Coronary artery (tissue), 2 donors: ENCODE data around the gene MSH3.

Experiments used
- DNase-seq: peaks from one replicate; pipeline ENCODE4 v3.0.0-alpha.2; 2017; ENCODE audit warnings: low spot score
- H3K27ac ChIP-seq, 2 donors: fragments of 200-600 bp; sonication (generic); one replicate each; pipeline ENCODE4 v1.5.1; 2016 to 2019
- H3K4me3 ChIP-seq: fragments of 200-600 bp; sonication (generic); 2 replicates; pipeline ENCODE4 v1.5.1; 2016; ENCODE audit warnings: mild to moderate bottlenecking, moderate library complexity
- CTCF ChIP-seq: fragments of 200-600 bp; sonication (generic); IDR thresholded peaks from one replicate; pipeline ENCODE4 v1.5.1; 2019; ENCODE audit warnings: antibody characterized with exemption

The MSH3 gene

DNA sequence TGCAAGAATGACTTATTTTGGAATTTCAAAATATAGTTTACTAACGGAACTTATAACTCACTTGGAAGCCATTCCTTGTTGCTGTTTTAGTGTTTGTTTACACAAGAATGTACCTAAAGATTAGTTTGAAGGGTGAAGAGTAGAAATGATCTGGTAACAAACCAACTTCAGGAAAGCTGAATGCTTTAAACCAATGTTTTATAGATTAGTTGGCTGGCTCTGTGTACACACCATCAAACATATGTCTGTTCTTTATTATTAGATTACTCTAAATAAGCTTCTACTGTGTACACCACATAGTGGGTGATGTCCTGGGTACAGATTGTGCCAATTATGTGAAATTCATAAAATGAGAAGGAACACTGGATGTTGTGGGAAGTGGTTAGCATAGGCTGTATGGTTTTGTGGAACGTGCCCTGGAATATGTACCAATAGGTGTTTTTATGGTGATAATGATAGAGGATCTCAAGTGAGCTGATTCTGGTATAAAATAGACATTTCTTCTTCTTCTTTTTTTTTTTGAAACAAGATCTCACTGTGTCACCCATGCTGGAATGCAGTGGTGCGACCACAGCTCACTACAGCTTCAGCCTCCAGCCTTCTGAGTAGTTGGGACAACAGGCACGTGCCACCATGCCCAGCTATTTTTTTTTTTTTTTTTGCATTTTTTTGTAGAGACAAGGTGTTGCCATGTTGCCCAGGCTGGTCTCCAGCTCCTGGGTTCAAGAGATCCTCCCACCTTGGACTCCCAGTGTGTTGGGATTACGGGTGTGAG lies 109.6 kb downstream of the MSH3 start:
- Histone ChIP-seq H3K4me3 (no peak overlapping the region), H3K27ac (no peak overlapping the region)

DNA sequence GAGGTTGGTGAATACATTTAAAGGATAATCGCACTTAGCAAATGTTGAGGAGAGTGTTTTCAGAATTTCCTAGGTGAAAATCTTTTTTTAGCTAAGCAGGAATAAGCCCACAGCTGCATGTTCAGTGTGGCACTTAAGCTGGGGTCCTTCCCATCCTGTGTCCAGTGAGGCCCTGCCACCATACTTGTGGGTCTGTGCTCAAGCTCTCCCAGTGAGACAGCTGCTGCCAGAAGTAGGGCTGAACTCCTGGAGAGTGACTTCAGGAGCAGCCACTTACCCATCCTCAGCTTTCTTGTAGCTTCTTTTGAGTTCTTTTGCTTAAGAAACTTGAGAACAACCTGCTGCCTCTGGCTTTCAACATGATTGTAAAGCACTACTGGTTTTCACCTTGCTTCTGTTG lies 110.3 kb downstream of the MSH3 start:
- H3K4me3 ChIP-seq: no peak overlapping the region
- no peak for DNase-seq
- TF ChIP-seq CTCF: no peak
- no peak overlapping the region for H3K27ac ChIP-seq

More for the DNA sequence above, 109.6 kb downstream of the MSH3 start:
- DNase-seq: no peak
- no peak for TF ChIP-seq CTCF

GRCh38 chr5:80777347-80778287 lies 123.2 kb downstream of the MSH3 start:
- no peak overlapping the region for H3K27ac ChIP-seq
- no peak overlapping the region for H3K4me3 ChIP-seq
- no peak for TF ChIP-seq CTCF
- DNase-seq: no peak

DNA sequence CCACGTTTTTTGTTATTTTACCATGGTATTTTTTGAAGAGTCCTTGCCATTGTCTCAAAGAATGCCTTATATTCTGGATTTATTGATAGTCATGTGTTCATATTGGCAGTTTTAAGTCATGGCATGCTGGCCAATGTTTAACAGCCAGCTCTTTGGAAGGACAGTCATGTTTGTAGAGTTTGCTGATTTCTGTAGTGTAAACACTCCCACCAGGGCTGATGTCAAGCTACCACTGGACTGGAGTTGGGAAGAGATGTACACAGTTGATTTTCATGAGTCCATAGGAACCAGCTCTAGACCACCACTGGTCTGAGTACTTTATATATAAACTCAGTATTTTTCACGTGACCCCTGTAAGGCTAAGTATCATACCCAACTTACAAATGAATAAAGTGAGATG lies 125.6 kb downstream of the MSH3 start:
- DNase-seq: no peak

GRCh38 chr5:80780761-80781285 lies 126.4 kb downstream of the MSH3 start:
- Histone ChIP-seq H3K27ac (no peak overlapping the region), H3K4me3 (no peak overlapping the region)
- DNase-seq: no peak
- no peak for TF ChIP-seq CTCF

More for the DNA sequence above, 125.6 kb downstream of the MSH3 start:
- Histone ChIP-seq H3K27ac (no peak overlapping the region), H3K4me3 (no peak overlapping the region)
- TF ChIP-seq CTCF: no peak

DNA sequence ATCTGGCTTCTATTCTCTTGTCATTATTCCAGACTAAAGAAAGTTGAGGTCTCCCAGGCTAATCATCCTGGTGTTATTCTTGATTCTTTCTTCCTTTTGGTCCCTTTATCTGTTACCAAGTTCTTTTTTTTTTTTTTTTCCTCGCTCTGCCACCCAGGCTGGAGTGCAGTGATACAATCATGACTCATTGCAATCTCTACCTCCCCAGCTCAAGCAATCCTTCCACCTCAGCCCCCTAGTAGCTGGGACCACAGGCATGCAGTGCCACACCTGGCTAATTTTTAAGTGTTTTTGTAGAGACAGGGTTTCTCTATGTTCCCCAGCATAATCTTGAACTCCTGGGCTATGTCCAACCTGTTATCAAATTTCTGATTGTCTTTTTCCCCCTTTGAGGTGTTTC lies 126.9 kb downstream of the MSH3 start:
- Histone ChIP-seq H3K4me3 (no peak overlapping the region), H3K27ac (no peak overlapping the region)
- DNase-seq: no peak
- TF ChIP-seq CTCF: no peak
